Left ventricle myocardium superior (tissue), 1 donor: ENCODE results near the gene PDGFA. TPM values are rescaled to one million over a fixed set of nuclear protein-coding genes. Genes with fewer than 3 reads are reported as not detected.

ENCODE experiments used
- ATAC-seq: fragments of 200-7000 bp; cut with Tn5 transposase; one replicate; pipeline ENCODE4 v1.9.1; 2020; ENCODE audit warnings: mild to moderate bottlenecking, moderate library complexity
- DNase-seq: peaks from one replicate; pipeline ENCODE4 v3.0.0-alpha.2; 2020
- intact Hi-C: fragments of 100-400 bp; cut with micrococcal nuclease; formaldehyde crosslinking; loops from one replicate; pipeline ENCODE4 v1.11.0; 2022
- total RNA-seq: library from RNA; stranded (reverse); fragmentation: NEBNext Ultra II Directional; extraction: Animal tissue kit (Norgen Biotek cat#: 25700); gene quantifications from one replicate; pipeline ENCODE4 v1.2.1, GENCODE V29; 2021
- donor health status: DM: no; HTN: yes; CAD: no; lungs with severe emphysema.

PDGFA gene
- total RNA-seq, 1 donor from 2014 or later = 32.7 TPM

DNA sequence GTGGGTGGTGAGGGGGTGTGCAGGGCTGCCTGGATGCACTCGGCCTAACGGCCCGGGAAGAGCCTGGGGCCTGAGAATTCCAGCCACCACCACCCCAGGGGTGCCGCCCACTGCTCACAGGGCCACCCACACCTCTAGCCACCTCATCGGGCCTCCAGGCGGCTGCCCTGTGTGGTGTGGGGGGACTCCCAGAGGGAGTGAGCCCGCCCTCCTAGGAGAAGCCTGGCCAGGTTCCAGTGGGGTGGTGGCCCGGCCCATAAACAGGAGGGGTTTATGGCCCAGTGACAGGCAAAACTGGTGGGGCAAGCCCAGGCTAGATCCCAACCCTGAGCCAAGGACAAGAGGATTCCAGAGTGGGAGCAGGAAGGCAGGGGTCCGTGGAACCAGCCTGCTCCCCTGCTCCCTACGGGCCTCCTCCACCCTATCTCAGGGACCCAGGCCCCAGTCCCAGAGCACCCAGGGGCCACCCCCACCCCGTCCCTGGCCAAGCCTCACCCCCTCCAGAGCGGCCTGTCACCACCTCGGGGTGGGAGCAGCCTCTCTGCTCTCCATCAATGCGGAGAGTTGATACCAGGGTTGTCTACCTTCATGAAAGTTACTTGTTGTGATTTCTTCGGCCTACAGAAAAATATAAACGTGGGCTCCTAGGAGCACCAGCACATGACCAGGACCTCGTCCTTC, 20.2 kb upstream of the PDGFA start:
- ATAC-seq (no peak), DNase-seq (no peak)
- intact Hi-C loops = no loop called here

DNA sequence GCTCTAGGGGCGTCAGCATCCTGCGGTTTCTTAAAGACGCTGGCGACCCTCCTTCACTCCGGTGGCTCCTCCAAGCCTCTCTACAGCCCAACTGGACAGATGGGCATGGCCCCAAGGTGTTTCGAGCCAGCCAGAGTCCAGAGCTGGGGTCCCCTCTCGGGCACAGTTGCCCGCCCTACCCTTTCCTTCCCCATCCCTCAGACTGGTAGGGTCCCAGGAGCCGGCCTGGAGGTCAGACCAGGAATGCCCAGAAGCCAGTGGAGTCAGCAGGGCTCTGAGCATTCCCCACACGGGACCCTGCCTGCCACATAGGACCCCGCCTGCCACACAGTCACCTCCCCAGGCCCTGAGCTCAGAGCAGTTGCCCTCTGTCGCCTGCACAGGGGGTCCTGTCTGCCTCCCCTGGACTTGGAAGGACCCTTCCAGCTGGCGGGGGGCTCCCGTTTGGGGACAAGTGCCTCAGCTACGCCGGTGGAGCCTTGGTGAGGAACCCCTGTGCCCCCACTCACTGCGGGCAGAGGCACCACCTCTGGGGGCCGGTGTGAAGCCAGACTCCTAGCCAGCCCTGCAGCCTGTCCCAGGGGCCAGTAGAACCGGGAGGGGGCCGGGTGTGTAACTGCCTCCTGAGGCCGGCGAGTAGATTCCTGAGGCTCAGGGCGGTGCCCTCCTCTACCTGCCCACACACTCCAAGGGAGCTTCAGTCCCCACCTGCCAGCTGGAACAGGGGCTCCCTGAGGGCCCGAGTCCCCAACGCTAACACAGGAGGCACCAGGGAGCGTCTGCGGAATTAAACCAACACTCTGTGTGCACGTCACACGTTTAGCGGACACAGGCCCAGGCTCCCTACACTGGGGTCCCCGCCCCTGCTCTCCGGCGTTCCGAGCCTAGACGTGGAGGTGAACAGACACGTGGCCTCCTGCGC, 19.4 kb upstream of the PDGFA start:
- DNase-seq (no peak), ATAC-seq (no peak)
- intact Hi-C loops = no loop called here

DNA sequence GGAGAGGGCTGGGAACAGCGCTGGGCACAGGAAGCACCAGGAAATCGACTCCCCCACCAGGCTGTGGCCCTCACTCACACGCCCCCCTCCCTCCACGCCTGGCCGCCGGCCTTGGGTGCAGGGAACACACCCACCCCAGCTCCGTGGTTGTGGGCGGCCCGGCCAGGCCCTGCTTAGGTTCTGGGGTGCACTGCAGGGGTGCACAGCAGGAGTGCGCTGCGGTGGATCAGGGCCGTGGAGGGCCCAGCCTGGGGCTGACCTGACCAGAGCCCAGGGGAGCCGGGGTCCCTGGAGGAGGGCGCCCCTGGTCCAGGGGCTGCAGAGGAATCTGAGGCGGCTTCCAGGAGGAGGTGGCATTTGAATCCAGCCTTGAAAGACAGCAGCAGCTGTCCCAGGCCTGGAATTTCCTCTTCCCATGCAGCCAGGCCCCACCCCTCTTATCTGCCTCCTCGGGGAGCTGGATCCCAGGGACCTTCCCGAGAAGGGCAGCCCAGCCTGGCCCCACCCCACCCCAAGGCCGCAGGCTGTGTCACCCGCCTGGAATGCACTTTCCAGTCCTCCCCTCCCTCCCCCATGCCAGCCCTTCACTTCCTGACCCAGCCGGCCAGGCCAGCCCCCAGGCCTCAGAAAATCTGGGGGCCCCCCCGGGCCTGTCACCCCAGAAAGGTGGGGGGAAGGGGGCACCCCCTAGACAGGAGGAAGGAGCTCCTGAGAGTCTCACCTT, 18.4 kb upstream of the PDGFA start:
- intact Hi-C loops = no loop called here
- DNase-seq = peak; percentile 72
- ATAC-seq = peak; percentile 89

DNA sequence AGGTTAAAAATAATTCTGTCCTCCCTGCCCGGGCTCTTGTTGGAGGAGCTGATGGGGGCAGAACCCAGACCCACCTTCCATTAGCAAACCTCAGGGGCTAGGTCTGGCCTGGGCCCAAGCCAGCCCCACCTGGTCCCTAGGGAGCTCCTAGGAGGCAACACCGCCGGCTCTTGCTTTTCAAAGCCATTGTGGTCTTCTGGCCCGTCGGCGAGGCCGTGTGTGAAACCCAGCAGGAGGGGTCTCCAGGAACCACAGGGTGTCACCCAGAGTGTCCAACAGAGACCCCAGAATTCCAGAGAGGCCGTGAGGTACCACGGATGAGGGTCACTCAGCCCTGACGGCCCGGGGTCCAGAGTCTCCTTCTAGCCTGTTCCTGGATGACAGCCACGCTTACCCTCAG, 16.6 kb upstream of the PDGFA start:
- ATAC-seq = no peak

DNA sequence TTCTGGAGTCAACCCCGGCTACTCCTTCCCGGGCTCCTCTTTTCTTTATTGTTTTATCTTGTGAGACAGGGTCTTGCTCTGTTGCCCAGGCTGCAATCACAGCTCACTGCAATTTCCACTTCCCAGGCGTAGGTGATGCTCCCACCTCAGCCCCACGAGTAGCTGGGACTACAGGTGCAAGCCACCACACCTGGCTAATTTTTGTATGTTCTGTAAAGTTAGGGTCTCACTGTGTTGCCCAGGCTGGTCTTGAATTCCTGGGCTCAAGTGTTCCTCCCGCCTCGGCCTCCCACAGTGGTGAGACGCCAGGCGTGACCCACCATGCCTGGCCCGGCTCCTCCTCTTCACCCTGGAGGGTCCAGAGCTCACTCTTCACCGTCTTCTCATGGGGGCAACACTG, 15.3 kb upstream of the PDGFA start:
- ATAC-seq = no peak

More for the DNA sequence above, 16.6 kb upstream of the PDGFA start:
- no peak for DNase-seq
- intact Hi-C loops = no loop called here

DNA sequence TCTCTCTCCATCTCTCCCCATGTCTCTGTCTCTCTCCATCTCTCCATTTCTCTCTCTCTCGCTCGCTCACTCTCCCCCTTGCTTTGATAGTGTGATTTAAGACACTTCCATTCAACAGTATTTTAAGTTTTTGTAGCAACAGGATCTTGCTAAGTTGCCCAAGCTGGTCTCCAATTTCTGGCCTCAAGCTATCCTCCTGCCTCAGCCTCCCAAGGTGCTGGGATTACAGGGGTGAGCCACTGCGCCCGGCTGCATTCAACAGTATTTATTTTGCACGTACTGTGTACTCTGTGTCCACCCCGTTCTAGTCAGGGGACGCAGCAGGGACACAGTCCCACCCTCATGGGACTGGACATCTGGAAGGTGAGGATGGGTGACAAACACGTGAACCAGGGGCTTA, 14.4 kb upstream of the PDGFA start:
- DNase-seq (no peak), ATAC-seq (no peak)
- intact Hi-C loops = no loop called here

More for the DNA sequence above, 15.3 kb upstream of the PDGFA start:
- intact Hi-C loops = no loop called here
- no peak for DNase-seq

DNA sequence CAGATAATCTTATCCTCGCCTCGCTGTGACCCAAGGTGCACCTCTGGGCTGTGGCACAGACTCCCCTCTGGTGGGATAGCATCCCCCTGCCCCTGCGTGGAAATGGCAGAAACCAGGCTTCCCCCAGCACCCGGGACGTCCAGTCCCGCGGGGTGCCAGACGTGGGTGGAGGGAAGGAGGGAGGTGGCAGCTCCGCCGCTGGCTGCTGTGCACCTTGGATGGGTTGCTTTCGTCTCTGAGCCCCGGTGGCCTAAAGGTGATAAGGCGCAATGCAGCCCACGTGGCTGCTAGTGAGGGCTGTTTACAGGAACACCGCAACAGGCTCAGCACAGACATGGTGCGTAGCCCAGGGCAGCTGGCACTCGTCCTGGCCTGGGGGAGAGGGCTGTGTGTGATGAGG, 13.6 kb upstream of the PDGFA start:
- ATAC-seq = no peak
- no peak for DNase-seq
- intact Hi-C loops = no loop called here

DNA sequence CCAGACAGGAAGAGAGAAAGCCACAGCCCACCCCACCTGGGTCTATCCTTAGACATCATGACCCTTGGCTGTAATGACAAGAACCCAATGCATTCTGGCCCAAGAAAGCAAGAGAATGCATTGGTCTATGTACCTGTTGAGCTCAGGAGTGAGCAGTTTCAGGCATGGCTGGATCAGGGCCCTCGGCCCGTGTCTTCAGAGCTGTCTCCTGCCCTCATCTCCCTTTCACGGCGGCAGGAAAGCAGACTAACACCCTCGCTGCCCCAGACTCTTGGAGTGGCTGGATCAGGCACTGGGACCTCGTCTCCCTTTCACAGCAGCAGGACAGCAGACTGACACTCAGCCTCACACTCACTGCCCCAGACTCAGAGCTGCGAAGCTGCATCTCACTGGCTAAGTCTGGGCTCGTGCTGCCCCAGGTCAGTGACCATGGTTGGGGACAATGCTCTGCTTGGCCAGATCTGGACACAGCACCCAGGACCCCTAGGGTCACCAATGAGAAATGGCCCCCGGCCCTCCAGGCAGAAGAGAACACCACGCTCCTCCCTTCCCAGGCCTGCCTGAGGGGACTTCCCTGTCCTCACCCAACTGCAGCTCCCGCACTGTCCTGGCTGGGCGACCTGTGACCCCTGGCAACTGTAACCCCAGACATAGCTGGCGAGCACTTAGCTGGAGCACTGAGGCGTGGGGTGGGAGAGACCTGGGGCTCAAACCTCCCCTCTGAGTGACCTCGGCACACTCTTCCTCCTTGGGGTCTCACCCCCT, 12.9 kb upstream of the PDGFA start:
- ATAC-seq = no peak
- intact Hi-C loops = no loop called here
- DNase-seq = no peak

DNA sequence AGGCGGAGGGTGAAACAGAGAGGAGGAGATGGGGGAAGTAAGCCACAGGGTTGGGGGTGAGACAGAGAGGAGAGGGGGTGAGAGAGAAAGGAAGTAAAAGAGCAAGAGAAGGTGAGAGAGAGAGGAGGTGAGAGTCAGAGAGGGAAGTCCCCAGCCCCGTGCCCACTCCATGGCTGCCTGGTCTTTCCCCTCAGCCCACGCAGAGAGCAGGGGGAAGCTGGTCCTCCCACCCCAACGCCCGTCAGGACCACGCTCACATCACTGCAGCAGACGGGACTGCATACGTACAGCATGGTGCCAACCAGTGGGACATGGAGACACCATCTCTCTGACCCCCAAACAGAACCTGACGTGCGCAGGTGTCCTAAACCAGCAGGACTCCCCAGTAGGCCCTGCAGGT, 12.1 kb upstream of the PDGFA start:
- ATAC-seq = no peak
- intact Hi-C loops = no loop called here
- DNase-seq = no peak

DNA sequence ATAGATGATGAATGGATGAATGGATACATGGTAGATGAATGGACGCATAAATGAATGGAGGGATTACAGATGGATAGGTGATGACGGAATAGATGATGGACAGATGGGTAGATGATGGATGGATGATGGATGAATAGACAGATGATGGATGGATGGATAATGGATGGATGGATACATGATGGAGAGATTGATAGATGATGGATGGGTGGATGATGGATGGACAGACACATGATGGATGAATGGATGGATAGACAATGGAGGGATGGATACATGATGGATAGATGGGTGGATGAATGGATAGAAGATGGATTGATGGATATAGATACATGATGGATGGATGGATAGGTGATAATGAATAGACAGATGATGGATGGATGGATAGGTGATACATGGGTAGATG, 8.8 kb upstream of the PDGFA start:
- intact Hi-C loops = no loop called here
- DNase-seq = no peak
- ATAC-seq = no peak

DNA sequence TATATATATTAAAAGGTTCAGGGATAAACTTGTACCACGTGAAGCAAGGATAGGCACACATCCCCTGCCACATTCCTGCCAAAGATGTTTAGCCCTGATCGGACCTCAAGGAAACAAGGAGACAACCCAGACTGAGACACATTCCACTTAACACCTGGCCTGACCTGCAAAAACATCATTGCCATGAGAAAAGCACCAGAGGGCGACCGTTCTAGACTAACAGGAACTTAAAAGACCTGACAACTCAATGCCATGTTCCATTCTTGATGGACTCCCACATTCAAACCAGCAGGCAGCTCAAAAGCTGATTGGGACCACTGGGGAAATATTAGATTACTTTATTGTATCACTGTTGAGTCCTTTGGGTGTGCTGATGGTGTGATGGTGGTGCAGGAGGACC, 8.1 kb upstream of the PDGFA start:
- ATAC-seq = no peak
- intact Hi-C loops = no loop called here
- no peak for DNase-seq

DNA sequence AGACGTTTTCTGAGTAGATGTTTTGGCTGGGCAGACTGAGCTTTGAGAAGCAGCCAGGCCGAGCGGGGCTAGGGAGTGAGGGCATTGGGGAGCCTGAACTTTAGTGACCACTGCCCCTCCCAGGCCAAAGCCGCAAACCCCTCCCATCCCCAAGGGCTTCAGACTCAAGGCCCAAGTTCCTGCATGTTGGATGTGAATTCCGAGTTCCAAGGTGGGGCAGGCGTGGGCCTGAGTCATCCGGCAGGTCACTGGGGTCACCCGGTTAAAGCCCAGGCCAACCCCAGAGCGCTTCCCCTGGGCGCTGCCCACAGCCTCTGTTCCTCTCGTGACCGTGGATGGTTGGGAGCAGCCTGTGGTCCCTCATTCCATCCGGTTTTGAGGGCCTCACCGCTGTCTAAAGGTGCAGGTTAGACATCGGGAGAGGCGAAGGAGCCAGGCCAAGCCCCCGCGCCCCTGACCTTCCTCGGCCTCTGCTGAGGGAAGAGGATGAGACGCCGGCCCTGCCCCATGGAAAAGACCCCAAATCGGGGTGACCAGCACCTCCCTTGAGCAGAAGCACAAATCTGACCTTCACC, 6.9 kb upstream of the PDGFA start:
- intact Hi-C loops = no loop called here

DNA sequence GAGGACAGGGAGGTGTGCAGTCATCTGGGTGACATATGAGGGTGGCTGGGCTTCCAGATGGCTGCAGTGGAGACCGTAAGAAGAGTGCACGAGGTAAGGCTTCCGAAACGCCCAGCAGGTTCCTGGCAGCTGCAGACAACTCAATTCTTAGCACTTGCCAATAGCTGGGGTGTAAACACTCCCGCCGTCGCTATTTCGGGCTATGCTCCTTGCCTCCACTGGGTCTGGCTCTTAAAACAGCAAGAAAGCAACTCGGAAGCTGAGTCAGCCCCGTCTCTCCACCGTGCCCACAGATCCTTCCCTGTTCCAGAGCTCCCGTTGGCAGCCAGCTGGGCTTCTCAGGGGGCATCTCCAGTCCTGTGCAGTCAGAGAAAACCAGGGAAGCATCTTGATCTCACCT, 6.1 kb upstream of the PDGFA start:
- intact Hi-C loops = no loop called here
- DNase-seq = no peak
- ATAC-seq = no peak

More for the DNA sequence above, 6.9 kb upstream of the PDGFA start:
- ATAC-seq = no peak
- no peak for DNase-seq

DNA sequence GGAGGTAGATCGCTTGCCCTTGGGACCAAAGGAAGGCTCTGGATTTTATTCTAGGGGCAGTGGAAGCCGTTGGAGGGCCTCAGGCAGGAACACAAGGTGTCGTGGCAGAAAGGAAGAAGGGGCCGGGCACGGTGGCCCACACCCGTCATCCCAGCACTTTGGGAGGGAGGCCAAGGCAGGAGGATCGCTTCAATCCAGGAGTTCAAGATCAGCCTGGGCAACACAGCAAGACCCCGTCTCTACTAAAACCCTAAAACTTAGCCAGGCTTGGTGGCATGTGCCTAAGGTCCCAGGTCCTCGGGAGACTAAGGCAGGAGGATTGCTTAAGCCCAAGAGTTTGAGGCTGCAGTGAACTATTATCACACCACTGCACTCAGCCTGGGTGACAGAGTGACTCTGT, 5.2 kb upstream of the PDGFA start:
- DNase-seq (no peak), ATAC-seq (no peak)
- intact Hi-C loops = no loop called here

DNA sequence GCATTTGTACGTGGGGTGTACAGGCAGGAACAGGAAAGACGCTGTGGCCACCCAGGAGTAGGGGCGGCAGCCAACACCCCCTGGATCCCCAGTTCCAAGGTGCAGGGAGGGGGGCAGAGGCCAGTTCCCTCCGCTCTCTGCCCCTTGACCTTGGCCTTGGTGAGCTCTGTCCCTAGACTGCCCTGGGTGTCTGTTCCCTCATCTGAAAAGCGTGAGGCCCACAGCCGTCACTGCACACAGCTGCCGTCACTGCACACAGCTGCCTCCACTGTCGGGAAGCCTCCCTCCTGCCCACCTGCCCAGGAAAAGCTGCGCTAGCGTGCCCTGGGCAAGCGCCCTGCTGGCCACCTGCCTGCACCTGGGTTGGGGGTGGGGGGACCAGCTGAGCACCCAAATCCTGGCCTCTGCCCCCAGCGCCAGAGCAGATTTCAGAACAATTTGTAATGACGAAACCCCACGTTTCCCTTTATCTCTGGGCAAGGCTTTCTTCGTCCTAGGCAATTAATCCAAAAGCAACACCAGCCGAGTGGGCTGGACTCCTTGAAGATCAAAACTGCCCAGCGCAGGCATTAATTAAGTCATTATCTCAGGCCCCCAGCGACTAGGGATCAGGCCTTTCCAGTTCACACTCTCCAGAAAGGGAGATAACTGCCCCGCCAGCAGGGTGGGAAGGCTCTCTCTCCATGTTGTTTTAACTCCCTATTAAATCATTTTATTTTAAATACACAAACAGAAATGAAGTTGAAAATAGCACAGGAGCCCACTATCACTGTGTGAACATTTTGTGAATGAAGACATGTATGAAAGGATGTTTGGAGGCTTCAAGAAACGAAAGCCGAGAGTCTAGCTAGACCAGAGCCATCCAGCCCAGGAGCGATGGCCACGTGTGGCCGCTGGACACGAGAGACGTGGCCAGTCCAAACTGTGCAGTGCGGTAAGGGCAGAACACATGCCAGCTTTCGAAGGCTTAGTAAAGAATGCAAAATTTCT, 4.0 kb upstream of the PDGFA start:
- DNase-seq = no peak
- no peak for ATAC-seq

DNA sequence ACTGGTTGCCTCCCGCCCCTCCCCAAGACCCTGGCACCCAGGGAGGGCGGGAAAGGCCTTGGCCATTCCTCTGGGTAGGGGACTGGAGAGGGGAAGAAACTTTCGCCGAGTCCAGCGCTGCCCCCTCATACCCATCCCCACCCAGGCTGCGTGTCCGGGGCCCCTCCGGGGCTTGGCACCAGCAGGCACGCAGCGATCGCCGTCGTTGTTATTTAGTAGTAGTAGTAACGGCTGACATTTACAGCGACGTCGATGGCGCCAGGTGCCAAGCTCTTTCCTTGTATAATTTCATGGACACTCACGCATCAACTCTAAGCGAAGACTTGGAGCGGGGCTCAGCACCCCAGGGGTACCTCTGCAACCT, 3.3 kb upstream of the PDGFA start:
- intact Hi-C loops = no loop called here
- no peak for DNase-seq
- ATAC-seq = no peak

More for the DNA sequence above, 4.0 kb upstream of the PDGFA start:
- intact Hi-C loops = no loop called here

DNA sequence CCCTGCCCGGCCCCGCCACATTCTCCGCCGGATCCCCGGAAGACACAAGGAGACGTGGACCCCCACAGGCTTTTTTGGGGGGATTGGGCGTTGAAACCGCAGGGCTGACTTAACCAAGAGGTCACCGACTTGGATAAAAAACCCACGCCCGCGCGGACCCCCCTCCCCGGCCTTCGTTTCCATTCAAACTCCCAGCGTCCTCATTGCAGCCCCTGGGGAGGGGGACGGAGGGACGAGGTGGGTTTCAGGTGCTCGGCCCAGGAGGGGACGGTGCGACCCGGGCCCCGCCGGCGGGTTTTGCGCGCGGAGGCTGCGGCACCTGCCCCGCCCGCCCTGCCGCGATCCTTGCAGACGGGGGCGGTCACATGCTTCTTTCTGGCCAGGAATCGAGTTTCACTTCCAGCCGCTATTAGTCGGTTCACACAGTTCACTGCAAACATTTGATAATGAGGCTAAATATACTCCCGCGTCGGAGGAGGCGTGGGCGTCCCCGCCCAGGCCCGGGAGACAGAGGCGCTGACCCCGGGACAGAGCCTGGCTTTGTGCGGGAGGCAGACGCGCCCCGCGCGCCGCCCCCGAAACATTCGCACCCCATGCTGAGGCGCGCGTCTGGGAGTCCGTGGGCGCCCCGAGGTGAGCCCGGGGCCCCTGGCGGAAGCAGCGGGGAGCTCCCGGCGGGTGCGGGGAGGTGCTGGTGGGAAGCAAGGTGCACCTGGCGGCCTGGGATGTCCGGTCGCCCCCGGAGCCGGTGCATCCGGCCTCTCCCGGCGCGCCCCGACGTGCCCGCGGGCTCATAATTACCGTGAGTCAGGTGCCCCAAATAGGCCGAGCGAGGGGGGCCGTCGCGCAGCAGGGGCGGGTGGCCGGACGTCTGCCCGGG, 2.7 kb upstream of the PDGFA start:
- intact Hi-C loops = no loop called here
- ATAC-seq = peak; percentile 60
- DNase-seq = peak; percentile 79
